ENCODE measurements around the gene STC2. TPM values are rescaled to one million over a fixed set of nuclear protein-coding genes. Genes with fewer than 3 reads are reported as not detected.

The STC2 gene
- total and polyA plus RNA-seq, 10 of the 15 experiments (the other 5 are each of a cell fraction or from before 2014, with no cell fraction given): 0.05 to 4.8 (median 2.0) TPM

- TF ChIP-seq E2F4 (IDR thresholded peaks at IDR 0.05; ENCODE audit: low read depth, low read length) (no peak), NFIC (IDR thresholded peaks at IDR 0.05; ENCODE audit: low read depth, low read length) (no peak), POU2F2 (IDR thresholded peaks at IDR 0.05; ENCODE audit: borderline replicate concordance, low read depth, low read length) (no peak), BACH1 (IDR thresholded peaks at IDR 0.05; ENCODE audit: borderline replicate concordance) (no peak), RELB (IDR thresholded peaks at IDR 0.05; ENCODE audit: low read depth) (no peak), PAX5 (IDR thresholded peaks at IDR 0.05; ENCODE audit: borderline replicate concordance, low read depth, low read length) (no peak), TBL1XR1 (IDR thresholded peaks at IDR 0.05; ENCODE audit: low read depth, low read length) (no peak), IKZF1 (conservative IDR thresholded peaks at IDR 0.05) (peak; percentile 35; the same call in 1 of the 2 replicates), REST (IDR thresholded peaks at IDR 0.05; ENCODE audit: low read depth, low read length) (no peak), USF2 (IDR thresholded peaks at IDR 0.05; ENCODE audit: borderline replicate concordance, low read depth, low read length) (peak; percentile 24; the same call in 1 of the 2 replicates), SKIL (IDR thresholded peaks at IDR 0.05; ENCODE audit: low read depth, poor library complexity, severe bottlenecking) (no peak), KDM1A (IDR thresholded peaks at IDR 0.05; ENCODE audit: borderline replicate concordance) (no peak), ELK1 (IDR thresholded peaks at IDR 0.05; ENCODE audit: low read depth, low read length) (0 out of 2 replicates have a peak, but pooled peaks have one; percentile 20), TCF3 (IDR thresholded peaks at IDR 0.05; ENCODE audit: borderline replicate concordance, insufficient read depth, low read depth, low read length) (no peak), NKRF (conservative IDR thresholded peaks at IDR 0.05) (no peak), ZNF217 (IDR thresholded peaks at IDR 0.05) (no peak)
Measured at GRCh38 chr5:173331956-173332479, 3.8 kb upstream of the STC2 start (continued).

Measured in GM12878 (cell line).